HL-60 (cell line): ENCODE measurements around the gene GAB4.

Experiments
- DNase-seq, 2 experiments: peaks; one replicate each; pipeline ENCODE4 v3.0.0-alpha.2; 2010 to 2020; ENCODE audit warnings: low read depth in 1 of 2, low spot score in 1 of 2
- H3K27ac ChIP-seq: fragments of 250-450 bp; sonication (Bioruptor Pico); replicated peaks from 2 replicates; pipeline ENCODE4 v1.5.1; 2020; ENCODE audit warnings: mild to moderate bottlenecking, moderate library complexity
- H3K27me3 ChIP-seq: fragments of 250-450 bp; sonication (Bioruptor Pico); 2 replicates; pipeline ENCODE4 v1.5.1; 2021; ENCODE audit warnings: mild to moderate bottlenecking, moderate library complexity; ENCODE audit not compliant: insufficient read depth, poor library complexity, severe bottlenecking
- H3K4me3 ChIP-seq: replicated peaks from 2 replicates; pipeline ENCODE4 v1.5.1; 2011; ENCODE audit warnings: mild to moderate bottlenecking, control low read depth, low read length; ENCODE audit not compliant: insufficient read depth
- CTCF ChIP-seq: IDR thresholded peaks from one replicate; pipeline ENCODE4 v1.5.1; 2011; ENCODE audit warnings: low read length, control low read depth, inconsistent platforms; ENCODE audit not compliant: insufficient read depth
- GABPA ChIP-seq: IDR thresholded peaks from 2 replicates; pipeline ENCODE4 v1.6.1; 2012; ENCODE audit warnings: low read depth
- POLR2AphosphoS5 ChIP-seq: IDR thresholded peaks from 2 replicates; pipeline ENCODE4 v1.6.1; 2012; ENCODE audit warnings: low read depth
- SPI1 ChIP-seq: IDR thresholded peaks from 2 replicates; pipeline ENCODE4 v1.6.1; 2012; ENCODE audit warnings: low read depth, mild to moderate bottlenecking, borderline replicate concordance
- TF ChIP-seq, protein P1 (sequence below): IDR thresholded peaks from 2 replicates; pipeline ENCODE4 v1.6.1; 2012; ENCODE audit warnings: low read depth; ENCODE audit not compliant: insufficient replicate concordance

Gene GAB4

GRCh38 chr22:16967453-16968217 is 40.4 kb downstream of the GAB4 start:
- H3K27ac ChIP-seq, result no peak overlapping the region
- TF ChIP-seq SPI1 (no peak), POLR2AphosphoS5 (no peak), GABPA (no peak), CTCF (no peak)
- TF ChIP-seq, protein P1, sequence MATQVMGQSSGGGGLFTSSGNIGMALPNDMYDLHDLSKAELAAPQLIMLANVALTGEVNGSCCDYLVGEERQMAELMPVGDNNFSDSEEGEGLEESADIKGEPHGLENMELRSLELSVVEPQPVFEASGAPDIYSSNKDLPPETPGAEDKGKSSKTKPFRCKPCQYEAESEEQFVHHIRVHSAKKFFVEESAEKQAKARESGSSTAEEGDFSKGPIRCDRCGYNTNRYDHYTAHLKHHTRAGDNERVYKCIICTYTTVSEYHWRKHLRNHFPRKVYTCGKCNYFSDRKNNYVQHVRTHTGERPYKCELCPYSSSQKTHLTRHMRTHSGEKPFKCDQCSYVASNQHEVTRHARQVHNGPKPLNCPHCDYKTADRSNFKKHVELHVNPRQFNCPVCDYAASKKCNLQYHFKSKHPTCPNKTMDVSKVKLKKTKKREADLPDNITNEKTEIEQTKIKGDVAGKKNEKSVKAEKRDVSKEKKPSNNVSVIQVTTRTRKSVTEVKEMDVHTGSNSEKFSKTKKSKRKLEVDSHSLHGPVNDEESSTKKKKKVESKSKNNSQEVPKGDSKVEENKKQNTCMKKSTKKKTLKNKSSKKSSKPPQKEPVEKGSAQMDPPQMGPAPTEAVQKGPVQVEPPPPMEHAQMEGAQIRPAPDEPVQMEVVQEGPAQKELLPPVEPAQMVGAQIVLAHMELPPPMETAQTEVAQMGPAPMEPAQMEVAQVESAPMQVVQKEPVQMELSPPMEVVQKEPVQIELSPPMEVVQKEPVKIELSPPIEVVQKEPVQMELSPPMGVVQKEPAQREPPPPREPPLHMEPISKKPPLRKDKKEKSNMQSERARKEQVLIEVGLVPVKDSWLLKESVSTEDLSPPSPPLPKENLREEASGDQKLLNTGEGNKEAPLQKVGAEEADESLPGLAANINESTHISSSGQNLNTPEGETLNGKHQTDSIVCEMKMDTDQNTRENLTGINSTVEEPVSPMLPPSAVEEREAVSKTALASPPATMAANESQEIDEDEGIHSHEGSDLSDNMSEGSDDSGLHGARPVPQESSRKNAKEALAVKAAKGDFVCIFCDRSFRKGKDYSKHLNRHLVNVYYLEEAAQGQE, result no peak
- H3K4me3 ChIP-seq, result no peak overlapping the region
- DNase-seq, result no peak
- peaks cover 3% of the 10 kb centered on the region for H3K27me3 ChIP-seq

DNA sequence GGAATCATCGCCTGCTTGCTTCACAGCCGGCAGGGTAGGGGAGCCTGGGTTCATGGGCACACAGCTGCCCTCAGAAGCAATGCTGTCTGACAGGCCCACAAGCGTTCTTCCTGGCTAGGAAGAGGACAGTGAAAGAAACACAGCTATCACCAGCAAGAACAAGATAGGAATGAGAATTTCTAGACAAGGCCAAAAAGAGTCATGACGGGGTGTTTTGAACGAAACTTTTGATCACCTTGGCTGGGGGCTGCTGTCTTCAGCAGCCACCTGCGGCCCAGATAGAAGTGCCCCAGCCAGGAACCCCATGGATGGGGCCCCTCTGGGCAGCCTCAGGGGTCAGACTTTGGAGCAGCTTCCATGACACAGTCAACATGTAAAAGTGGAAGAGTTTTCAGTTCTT is 41.8 kb downstream of the GAB4 start:
- DNase-seq, result no peak
- Histone ChIP-seq H3K27ac (no peak overlapping the region), H3K27me3 (peaks cover 3% of the 10 kb centered on the region), H3K4me3 (no peak overlapping the region)
- TF ChIP-seq POLR2AphosphoS5 (no peak), CTCF (no peak), SPI1 (no peak), GABPA (no peak)
- TF ChIP-seq, protein P1, result no peak

DNA sequence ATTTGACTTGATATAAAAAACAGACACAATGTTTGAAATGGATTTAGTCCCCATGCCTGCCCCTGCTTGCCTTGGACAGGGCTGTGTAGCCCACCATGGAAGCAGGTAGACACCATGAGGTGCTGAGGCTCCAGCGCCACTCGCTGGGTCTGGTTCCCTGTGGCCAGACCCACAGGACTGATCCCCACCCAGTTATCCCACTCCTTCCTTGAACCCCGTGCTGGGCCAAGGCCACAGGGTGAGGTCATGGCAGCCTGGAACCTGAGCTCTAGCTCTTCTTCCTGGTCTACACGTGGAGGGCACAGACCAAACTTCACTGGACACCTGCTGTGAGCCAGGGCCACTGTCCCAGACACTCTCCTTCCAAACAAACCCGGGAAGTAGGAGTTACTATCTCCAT is 42.5 kb downstream of the GAB4 start:
- H3K4me3 ChIP-seq, result no peak overlapping the region
- TF ChIP-seq, protein P1, result no peak
- TF ChIP-seq POLR2AphosphoS5 (no peak), CTCF (no peak), GABPA (no peak), SPI1 (no peak)
- peaks cover 2% of the 10 kb centered on the region for H3K27me3 ChIP-seq
- H3K27ac ChIP-seq, result no peak overlapping the region
- no peak for DNase-seq
